Kidney (tissue), 14 donors: ENCODE measurements around the gene KRT78. TPM values are rescaled to one million over a fixed set of nuclear protein-coding genes. Genes with fewer than 3 reads are reported as not detected.
A peak's percentile ranks its signal among the peaks of the same experiment; 100 is the strongest.

Source experiments
- DNase-seq, 5 donors: peaks; one replicate each; pipeline ENCODE4 v3.0.0-alpha.2; 2013 to 2020
- FAIRE-seq: peaks from 2 replicates; lab custom pipeline; 2012; peaks lifted over from hg19 to GRCh38; lab: Jason Lieb, UNC
- H3K27ac ChIP-seq, 2 donors: one replicate each; pipeline ENCODE4 v1.7.0; 2013; ENCODE audit warnings: low read depth in 2 of 2, low read length in 2 of 2, inconsistent platforms in 1 of 2
- H3K27me3 ChIP-seq: one replicate; pipeline ENCODE4 v1.7.1; 2013; ENCODE audit warnings: low read length, inconsistent platforms; ENCODE audit not compliant: control insufficient read depth, insufficient read depth
- H3K36me3 ChIP-seq, 3 donors: one replicate each; pipeline versions ENCODE4 v1.7.0 to v1.7.1; 2013; ENCODE audit warnings: low read length in 3 of 3, control low read depth in 1 of 3, inconsistent platforms in 1 of 3; ENCODE audit not compliant: insufficient read depth in 3 of 3, control insufficient read depth in 2 of 3
- H3K4me1 ChIP-seq, 3 donors: one replicate each; pipeline versions ENCODE4 v1.7.0 to v1.7.1; 2013; ENCODE audit warnings: low read length in 3 of 3, inconsistent platforms in 1 of 3, low read depth in 1 of 3; ENCODE audit not compliant: control insufficient read depth in 2 of 3, insufficient read depth in 2 of 3
- H3K4me3 ChIP-seq, 3 donors: one replicate each; pipeline versions ENCODE4 v1.7.0 to v1.8.1; 2013; ENCODE audit warnings: low read length in 3 of 3, control low read depth in 1 of 3, inconsistent platforms in 1 of 3
- H3K9ac ChIP-seq, 3 donors: one replicate each; pipeline versions ENCODE4 v1.7.0 to v1.7.1; 2013; ENCODE audit warnings: low read length in 3 of 3, control low read depth in 1 of 3, inconsistent platforms in 1 of 3
- H3K9me3 ChIP-seq, 3 donors: one replicate each; pipeline versions ENCODE4 v1.7.0 to v1.7.1; 2013; ENCODE audit warnings: low read length in 3 of 3, control low read depth in 1 of 3, inconsistent platforms in 1 of 3; ENCODE audit not compliant: control insufficient read depth in 2 of 3, insufficient read depth in 1 of 3
- CTCF ChIP-seq: IDR thresholded peaks from 3 replicates; pipeline ENCODE4 v1.5.1; 2012; ENCODE audit warnings: mild to moderate bottlenecking, moderate library complexity, borderline replicate concordance; ENCODE audit not compliant: insufficient read depth; ENCODE audit errors: extremely low read depth
- intact Hi-C: fragments of 100-400 bp; cut with DNase I; formaldehyde crosslinking; loops from one replicate; pipeline ENCODE4 v1.11.1; 2022
- polyA plus RNA-seq: library from polyadenylated mRNA; stranded (reverse); fragments of 350-450 nt; fragmentation: Illumina TruSeq; extraction: RNeasy Lipid Tissue Mini Kit (QIAGEN cat#74804); gene quantifications from one replicate; pipeline ENCODE4 v1.2.3, GENCODE V29; 2014; ENCODE audit warnings: low read depth, low replicate concordance; ENCODE audit not compliant: insufficient read depth
- total RNA-seq: library from RNA; stranded (reverse); fragmentation: NEBNext Ultra II Directional; extraction: Animal tissue kit (Norgen Biotek cat#: 25700); gene quantifications from one replicate; pipeline ENCODE4 v1.2.1, GENCODE V29; 2021
- donor health status: control.
- donor health status: control.
- donor health status: control.
- donor health status: control.
- donor health status: control.
- donor health status: DM: yes; HTN: yes; CAD: no.
- donor health status: Normal renal cell carcinoma (clear cell type).

Gene KRT78
- total and polyA plus RNA-seq, 2 donors from 2014 or later = not detected

DNA sequence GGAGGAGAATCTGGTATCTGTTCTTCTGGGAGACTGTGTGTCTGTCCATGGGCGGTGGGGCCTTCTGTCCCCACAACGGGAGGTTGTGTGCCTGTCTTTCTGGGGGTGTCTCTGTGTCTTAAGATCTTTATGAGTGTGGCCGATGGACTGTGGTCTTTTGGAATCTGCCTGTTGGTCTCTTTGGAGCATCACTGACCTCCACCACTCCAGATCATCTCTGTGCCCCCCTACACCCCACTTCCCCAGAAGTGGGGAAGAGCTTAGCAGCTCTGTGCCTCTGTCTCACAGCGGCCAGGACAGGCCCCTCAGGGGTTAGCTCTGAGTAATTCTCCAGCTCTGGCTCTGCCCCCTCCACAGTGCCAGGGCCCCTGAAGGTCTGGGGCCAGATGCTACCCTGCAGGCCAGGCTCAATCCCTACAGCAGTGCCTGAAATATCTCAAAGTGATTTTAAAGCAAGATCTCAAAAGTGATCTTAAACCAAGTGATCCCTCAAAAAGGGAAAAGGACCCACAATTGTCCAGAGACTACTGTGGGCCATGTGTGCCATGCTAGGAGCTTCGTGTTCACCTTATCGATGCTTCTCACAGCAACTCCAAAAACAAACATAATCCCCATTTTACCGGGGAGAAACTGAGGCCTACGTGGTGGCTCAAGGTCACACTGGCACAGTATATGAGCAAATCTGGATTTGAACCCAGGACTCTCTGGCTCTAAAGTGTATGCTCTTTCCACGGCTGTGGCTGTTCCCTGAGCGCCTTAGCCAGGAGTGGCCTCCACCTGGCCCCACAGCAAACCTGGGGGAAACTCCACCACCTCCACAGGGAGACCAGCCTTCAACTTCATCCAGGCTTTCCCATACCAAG lies 26.0 kb upstream of the KRT78 start:
- Histone ChIP-seq H3K4me3 (peak overlapping the region in 2 of 3 donors; percentile 22 to 38), H3K27me3 (no peaks in the 10 kb centered on the region), H3K4me1 (peaks cover 0 to 34% (median 5%) of the 10 kb centered on the region in 3 donors), H3K27ac (peak overlapping the region; percentile 60 to 64), H3K36me3 (no peaks in the 10 kb centered on the region), H3K9ac (peak overlapping the region in 1 of 3 donors; percentile 51), H3K9me3 (no peaks in the 10 kb centered on the region)
- no peak for TF ChIP-seq CTCF
- no peak for FAIRE-seq
- peak in 1 of 5 donors; percentile 37 for DNase-seq
- intact Hi-C loops = loop anchor here (5.0 to 10.0 kb wide), 3 partner anchors 293 to 720 kb away; no protein-coding TSS in a partner anchor

DNA sequence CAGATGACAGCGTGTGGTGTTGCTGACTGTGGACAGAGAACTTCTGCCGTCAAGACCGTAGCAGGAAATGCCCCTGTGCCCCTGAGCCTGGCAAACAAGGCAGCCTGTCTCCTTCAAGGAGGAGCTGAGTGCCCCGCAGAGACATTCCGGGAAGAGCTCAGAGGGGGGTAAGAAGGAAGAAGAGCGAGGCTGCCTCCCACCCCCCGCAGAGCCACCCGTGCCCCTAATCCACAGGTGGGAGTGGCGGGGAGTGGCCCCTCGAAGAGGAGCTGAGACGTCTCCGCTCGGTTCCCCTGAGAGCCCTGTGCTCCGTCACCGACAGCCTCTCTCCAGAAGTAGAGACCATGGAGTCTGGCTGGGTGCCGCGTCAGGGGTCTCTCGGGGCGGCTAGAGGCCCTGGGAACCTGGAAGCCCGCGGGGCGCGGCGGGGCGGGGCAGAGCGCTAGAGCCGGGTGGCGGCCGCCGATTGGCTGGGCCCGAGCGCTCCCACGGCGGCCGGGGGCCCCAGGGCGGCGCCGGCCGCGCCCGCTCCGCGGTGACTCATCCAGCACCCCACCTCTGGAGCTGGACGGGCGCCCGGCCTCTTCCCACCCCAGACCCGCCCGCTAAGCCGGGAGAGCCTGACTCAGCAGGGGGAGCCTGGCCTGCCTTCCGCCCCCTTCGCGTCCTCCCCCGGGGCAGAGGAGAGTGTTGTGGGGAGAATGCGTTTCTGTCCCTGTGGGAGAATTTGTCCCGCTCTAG lies 25.2 kb upstream of the KRT78 start:
- Histone ChIP-seq H3K36me3 (no peaks in the 10 kb centered on the region), H3K4me3 (peak overlapping the region; percentile 11 to 49 (median 39)), H3K9me3 (no peaks in the 10 kb centered on the region), H3K27ac (peak overlapping the region; percentile 63 to 76), H3K9ac (peak overlapping the region in 2 of 3 donors; percentile 45 to 67), H3K27me3 (no peaks in the 10 kb centered on the region), H3K4me1 (peaks cover 0 to 28% (median 5%) of the 10 kb centered on the region in 3 donors)
- DNase-seq (peak; percentile 35 to 96 (median 77)), FAIRE-seq (no peak)
- intact Hi-C loops = loop anchor here (10.0 kb wide), 2 partner anchors 499 to 719 kb away; no protein-coding TSS in a partner anchor
- no peak for TF ChIP-seq CTCF

DNA sequence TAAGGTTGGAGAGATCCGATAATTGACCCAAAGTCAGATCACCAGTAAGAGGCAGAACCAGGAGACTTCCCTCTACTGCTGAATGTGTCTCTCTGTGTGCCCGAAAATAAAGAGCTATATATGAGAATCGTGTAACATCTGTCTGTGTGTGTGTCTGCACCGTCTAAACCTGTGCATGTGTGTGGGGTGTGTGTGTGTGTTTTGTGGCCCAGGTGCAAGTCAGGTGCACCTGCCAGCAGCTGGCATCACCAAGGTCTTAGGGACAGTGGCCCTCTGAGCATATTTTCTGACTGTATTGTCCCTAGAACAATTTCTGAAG lies 24.7 kb upstream of the KRT78 start:
- Histone ChIP-seq H3K36me3 (no peaks in the 10 kb centered on the region), H3K9ac (peak overlapping the region in 1 of 3 donors; percentile 67), H3K4me3 (peak overlapping the region in 1 of 3 donors; percentile 49), H3K9me3 (no peaks in the 10 kb centered on the region), H3K27ac (peak overlapping the region; percentile 63 to 76), H3K27me3 (no peaks in the 10 kb centered on the region), H3K4me1 (peaks cover 0 to 27% (median 5%) of the 10 kb centered on the region in 3 donors)
- no peak for DNase-seq
- TF ChIP-seq CTCF = no peak
- no peak for FAIRE-seq
- intact Hi-C loops = loop anchor here (10.0 kb wide), 2 partner anchors 499 to 719 kb away; no protein-coding TSS in a partner anchor
